GM12892 (cell line): ENCODE data around the gene ZNF581.

Experiments
- POLR2A ChIP-seq: IDR thresholded peaks from 2 replicates; pipeline ENCODE4 v1.6.1; 2011; ENCODE audit warnings: low read depth, low read length, control low read depth
- POLR2AphosphoS5 ChIP-seq: IDR thresholded peaks from 2 replicates; pipeline ENCODE4 v1.6.1; 2011; ENCODE audit warnings: low read depth, low read length, control low read depth
- TAF1 ChIP-seq: IDR thresholded peaks from 2 replicates; pipeline ENCODE4 v1.6.1; 2011; ENCODE audit warnings: low read depth, mild to moderate bottlenecking, control low read depth, low read length, borderline replicate concordance

- no peak for TF ChIP-seq POLR2A
- TF ChIP-seq TAF1 = no peak
- no peak for TF ChIP-seq POLR2AphosphoS5
Measured at GRCh38 chr19:55658846-55659459, 15.5 kb downstream of the ZNF581 start.
